ENCODE measurements around the gene CNTFR. TPM values are rescaled to one million over a fixed set of nuclear protein-coding genes. Genes with fewer than 3 reads are reported as not detected.

Gene CNTFR
- total and polyA plus RNA-seq, 2 donors (not counting 1 experiment from before 2014, with no cell fraction given) = not detected

GRCh38 chr9:34611251-34611810 is 21.8 kb upstream of the CNTFR start:
- peak overlapping the region; percentile 69 to 97 (median 80) for H3K4me3 ChIP-seq (ENCODE audit: control extremely low read depth in 1 of 5, extremely low read depth in 1 of 5, insufficient read depth in 1 of 5, low read depth in 2 of 5, low read length in 4 of 5)
- no peak for TF ChIP-seq CTCF (IDR thresholded peaks at IDR 0.05)
- no peak for TF ChIP-seq EZH2 (IDR thresholded peaks at IDR 0.05; ENCODE audit: borderline replicate concordance, insufficient read depth, low read depth, low read length, poor library complexity, severe bottlenecking)
- intact Hi-C loops (cut with micrococcal nuclease) = loop anchor here (10.0 kb wide), 1 partner anchor 797 kb away; the partner anchor contains the start of gene UBE2R2

More at GRCh38 chr9:34611251-34611810, 21.8 kb upstream of the CNTFR start:
- Histone ChIP-seq H3K9ac (ENCODE audit: low read length) (peak overlapping the region; percentile 98), H3K27ac (ENCODE audit: low read length in 2 of 2) (peak overlapping the region; percentile 78 to 87), H3K36me3 (replicated peaks in 1 of 2; ENCODE audit: control extremely low read depth in 1 of 2, control insufficient read depth in 1 of 2, extremely low read depth in 1 of 2, insufficient read depth in 2 of 2, low read length in 1 of 2) (peaks cover 0 to 8% of the 10 kb centered on the region in 2 experiments), H4K20me1 (ENCODE audit: control insufficient read depth, insufficient read depth, low read length, poor library complexity, severe bottlenecking) (no peaks in the 10 kb centered on the region), H2AFZ (ENCODE audit: insufficient read depth, low read depth, low read length, poor library complexity, severe bottlenecking) (peak overlapping the region; percentile 99), H3K4me2 (replicated peaks; ENCODE audit: low read depth, low read length, poor library complexity, severe bottlenecking) (peak overlapping the region; percentile 98), H3K9me3 (ENCODE audit: control extremely low read depth in 1 of 3, control insufficient read depth in 2 of 3, insufficient read depth in 1 of 3, low read length in 2 of 3) (peaks cover 0 to 7% (median 0%) of the 10 kb centered on the region in 3 donors), H3K79me2 (ENCODE audit: control insufficient read depth, insufficient read depth, low read length) (peaks cover 9% of the 10 kb centered on the region), H3K4me1 (ENCODE audit: control insufficient read depth in 2 of 2, insufficient read depth in 2 of 2, low read length in 2 of 2) (peaks cover 7 to 21% of the 10 kb centered on the region in 2 donors), H3K27me3 (replicated peaks in 1 of 4; ENCODE audit: control extremely low read depth in 1 of 4, control insufficient read depth in 3 of 4, insufficient read depth in 4 of 4, low read length in 3 of 4) (no peaks in the 10 kb centered on the region)
- Mint-ChIP-seq H3K9me3 (ENCODE audit: insufficient read depth) (no peaks in the 10 kb centered on the region), H3K27ac (peak overlapping the region; percentile 90), H3K27me3 (no peaks in the 10 kb centered on the region), H3K4me3 (peak overlapping the region; percentile 91), H3K4me1 (peaks cover 22% of the 10 kb centered on the region)
- ChIA-PET CTCF (interaction anchor here (0.5 to 8.3 kb wide), 9 partner anchors 9 to 456 kb away, joined by 3 to 150 read pairs (median 3); partner anchors contain the start of genes DCTN3 and SIGMAR1), POLR2A (interaction anchor here (1.9 to 2.6 kb wide), 2 partner anchors 9 to 26 kb away, joined by 8 to 10 read pairs; partner anchors contain the start of genes DCTN3 and SIGMAR1)
- WGBS (ENCODE audit: insufficient coverage) = 73% methylated on average over 10 of the region's 10 CpGs
- DNase-seq = no peak
- ATAC-seq (ENCODE audit: low read depth) = no peak

All from B cell (primary cell).